ENCODE results near the gene ZNF646.

ZNF646 gene

DNA sequence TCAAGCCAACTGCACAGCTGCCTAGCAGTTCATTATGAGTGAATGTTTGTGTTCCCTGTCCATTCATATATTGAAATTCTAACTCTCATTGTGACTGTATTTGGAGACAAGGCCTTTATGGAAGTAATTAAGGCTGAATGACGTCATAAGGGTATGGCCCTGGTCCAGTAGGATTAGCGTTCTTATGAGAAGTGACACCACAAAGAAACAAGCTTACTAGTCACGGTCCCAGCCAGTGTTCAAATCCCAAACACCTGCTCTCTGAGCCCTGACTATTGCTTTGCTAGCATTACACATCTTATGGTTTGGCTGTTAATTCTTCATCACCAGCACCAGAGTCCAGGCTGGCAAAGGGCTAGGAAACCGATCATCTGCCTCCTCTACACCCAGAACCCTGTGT lies 2.4 kb upstream of the ZNF646 start:
- H3K4me1 ChIP-seq (ENCODE audit: insufficient read depth, low read length) = peaks cover 6% of the 10 kb centered on the region
- no peaks in the 10 kb centered on the region for H3K27me3 ChIP-seq (ENCODE audit: insufficient read depth, low read length)
- H3K4me3 ChIP-seq (ENCODE audit: low read length) = peak overlapping the region; percentile 89
- H3K36me3 ChIP-seq (ENCODE audit: insufficient read depth, low read depth, low read length) = peaks cover 9% of the 10 kb centered on the region
- peak overlapping the region; percentile 85 for H3K9ac ChIP-seq (ENCODE audit: low read depth, low read length)
- no peaks in the 10 kb centered on the region for H3K9me3 ChIP-seq (ENCODE audit: insufficient read depth, low read depth, low read length)
- no peak overlapping the region for H3K27ac ChIP-seq (ENCODE audit: low read length)

DNA sequence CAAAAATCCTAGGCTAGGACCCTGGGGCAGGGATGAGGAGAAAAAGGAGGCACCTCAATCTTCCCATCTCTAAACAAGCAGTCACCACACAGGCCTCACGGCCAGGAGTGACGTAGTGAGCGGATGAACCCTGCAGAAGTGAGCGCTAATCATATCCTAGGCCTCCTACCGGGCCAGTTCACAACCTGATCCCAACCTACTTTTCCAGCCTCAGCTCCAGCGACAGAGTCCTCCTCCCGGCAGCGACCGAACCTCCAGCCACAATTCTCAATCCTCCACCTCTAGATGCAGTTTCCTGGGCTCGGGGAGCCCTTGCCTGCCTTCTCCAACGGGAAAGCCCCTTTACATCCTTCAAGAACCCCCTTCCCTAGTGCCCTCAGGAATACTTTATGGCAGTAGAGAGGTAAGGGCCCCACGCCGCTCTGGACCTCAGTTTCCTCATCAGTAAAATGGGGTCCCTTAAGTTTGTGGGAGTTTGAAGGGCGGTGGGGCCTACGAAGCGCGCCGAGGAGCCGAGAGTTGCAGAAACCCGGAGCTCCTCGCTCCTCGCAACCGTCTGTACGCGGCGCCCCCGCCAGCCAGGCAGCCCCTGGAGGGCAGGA lies 1.6 kb upstream of the ZNF646 start:
- Histone ChIP-seq H3K4me3 (ENCODE audit: low read length) (peak overlapping the region; percentile 89), H3K4me1 (ENCODE audit: insufficient read depth, low read length) (peaks cover 6% of the 10 kb centered on the region), H3K9ac (ENCODE audit: low read depth, low read length) (peak overlapping the region; percentile 85), H3K27me3 (ENCODE audit: insufficient read depth, low read length) (no peaks in the 10 kb centered on the region), H3K36me3 (ENCODE audit: insufficient read depth, low read depth, low read length) (peaks cover 17% of the 10 kb centered on the region), H3K27ac (ENCODE audit: low read length) (peak overlapping the region; percentile 41), H3K9me3 (ENCODE audit: insufficient read depth, low read depth, low read length) (no peaks in the 10 kb centered on the region)

DNA sequence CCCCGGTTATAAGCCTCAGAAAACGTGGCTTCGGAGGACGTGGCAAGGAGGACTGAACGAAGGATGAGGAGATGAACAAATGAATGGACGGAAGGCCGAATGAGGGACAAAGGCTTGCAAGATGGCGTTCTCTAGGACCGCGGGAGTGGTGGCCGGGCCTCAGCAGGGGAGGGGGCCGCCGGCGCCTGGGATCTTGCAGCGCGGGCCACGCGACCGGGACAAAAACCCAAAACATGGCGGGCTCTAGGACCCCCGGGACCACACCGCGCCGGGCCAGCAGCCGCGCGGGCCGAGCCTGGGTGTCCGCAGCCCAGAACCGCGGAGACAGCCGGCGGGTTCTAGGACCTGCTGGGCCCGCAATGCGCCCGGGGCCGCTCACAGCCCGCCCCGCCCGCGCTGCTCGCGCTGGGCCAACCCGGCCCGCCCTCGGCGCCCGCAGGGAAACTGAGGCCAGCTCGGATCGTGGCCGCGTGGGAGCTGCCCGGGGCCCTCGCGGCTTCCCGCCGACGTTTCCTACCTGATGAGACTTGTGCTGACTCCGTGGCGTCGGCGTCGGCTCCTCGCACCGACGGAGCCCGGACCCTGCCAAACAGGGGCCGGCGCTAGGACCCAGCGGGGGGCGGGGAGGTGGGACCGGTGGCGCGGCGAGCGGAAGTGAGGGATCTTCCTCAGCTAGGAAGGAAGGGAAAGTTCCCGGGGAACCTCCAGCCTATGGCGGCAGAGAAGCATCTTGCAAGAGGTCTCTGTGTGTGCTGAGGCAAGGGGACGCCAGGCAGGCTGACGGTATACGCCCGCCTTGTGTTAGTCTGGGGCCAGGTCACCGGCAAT lies 866 bp upstream of the ZNF646 start:
- Histone ChIP-seq H3K4me1 (ENCODE audit: insufficient read depth, low read length) (peaks cover 6% of the 10 kb centered on the region), H3K4me3 (ENCODE audit: low read length) (peak overlapping the region; percentile 89), H3K9me3 (ENCODE audit: insufficient read depth, low read depth, low read length) (no peaks in the 10 kb centered on the region), H3K27me3 (ENCODE audit: insufficient read depth, low read length) (no peaks in the 10 kb centered on the region), H3K9ac (ENCODE audit: low read depth, low read length) (peak overlapping the region; percentile 85), H3K36me3 (ENCODE audit: insufficient read depth, low read depth, low read length) (peaks cover 24% of the 10 kb centered on the region), H3K27ac (ENCODE audit: low read length) (peak overlapping the region; percentile 41)

DNA sequence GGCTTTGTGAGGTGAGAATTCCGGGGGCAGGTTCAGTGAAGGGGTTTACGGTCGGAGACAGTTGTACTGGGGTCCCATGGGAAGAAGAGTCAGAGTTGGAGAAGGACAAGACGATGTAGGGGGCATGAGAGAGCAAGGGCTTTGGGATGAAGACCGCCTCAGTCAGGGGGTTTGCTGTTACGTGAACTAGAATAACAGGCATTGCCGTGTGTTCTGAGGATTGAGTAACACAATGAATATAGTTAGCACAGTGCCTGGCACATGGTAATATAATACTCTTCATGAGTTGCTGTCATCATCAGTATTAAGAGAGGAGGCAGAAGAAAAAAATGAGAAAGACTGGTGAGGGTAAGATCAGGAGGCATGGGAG lies 577 bp downstream of the ZNF646 start:
- H3K4me1 ChIP-seq (ENCODE audit: insufficient read depth, low read length) = peaks cover 6% of the 10 kb centered on the region
- H3K9ac ChIP-seq (ENCODE audit: low read depth, low read length) = peak overlapping the region; percentile 85
- H3K27me3 ChIP-seq (ENCODE audit: insufficient read depth, low read length) = no peaks in the 10 kb centered on the region

DNA sequence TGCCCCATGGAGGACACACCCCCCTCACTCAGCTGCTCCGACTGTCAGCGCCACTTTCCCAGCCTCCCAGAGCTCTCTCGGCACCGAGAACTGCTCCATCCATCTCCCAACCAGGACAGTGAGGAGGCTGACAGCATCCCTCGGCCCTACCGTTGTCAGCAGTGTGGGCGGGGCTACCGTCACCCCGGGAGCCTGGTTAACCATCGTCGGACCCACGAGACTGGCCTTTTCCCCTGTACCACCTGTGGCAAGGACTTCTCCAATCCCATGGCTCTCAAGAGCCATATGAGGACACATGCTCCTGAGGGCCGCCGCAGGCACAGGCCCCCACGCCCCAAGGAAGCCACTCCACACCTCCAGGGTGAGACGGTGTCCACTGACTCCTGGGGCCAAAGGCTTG lies 2.1 kb downstream of the ZNF646 start:
- no peaks in the 10 kb centered on the region for H3K27me3 ChIP-seq (ENCODE audit: insufficient read depth, low read length)
- no peak overlapping the region for H3K9ac ChIP-seq (ENCODE audit: low read depth, low read length)

More for the DNA sequence above, 577 bp downstream of the ZNF646 start:
- Histone ChIP-seq H3K4me3 (ENCODE audit: low read length) (peak overlapping the region; percentile 89), H3K36me3 (ENCODE audit: insufficient read depth, low read depth, low read length) (peaks cover 38% of the 10 kb centered on the region), H3K27ac (ENCODE audit: low read length) (peak overlapping the region; percentile 43), H3K9me3 (ENCODE audit: insufficient read depth, low read depth, low read length) (no peaks in the 10 kb centered on the region)

GRCh38 chr16:31077024-31077423 lies 2.8 kb downstream of the ZNF646 start:
- Histone ChIP-seq H3K4me3 (ENCODE audit: low read length) (no peak overlapping the region), H3K27ac (ENCODE audit: low read length) (no peak overlapping the region), H3K36me3 (ENCODE audit: insufficient read depth, low read depth, low read length) (peaks cover 58% of the 10 kb centered on the region), H3K4me1 (ENCODE audit: insufficient read depth, low read length) (peaks cover 2% of the 10 kb centered on the region), H3K9me3 (ENCODE audit: insufficient read depth, low read depth, low read length) (no peaks in the 10 kb centered on the region), H3K9ac (ENCODE audit: low read depth, low read length) (no peak overlapping the region), H3K27me3 (ENCODE audit: insufficient read depth, low read length) (no peaks in the 10 kb centered on the region)

More for the DNA sequence above, 2.1 kb downstream of the ZNF646 start:
- H3K4me1 ChIP-seq (ENCODE audit: insufficient read depth, low read length) = peaks cover 6% of the 10 kb centered on the region
- H3K9me3 ChIP-seq (ENCODE audit: insufficient read depth, low read depth, low read length) = no peaks in the 10 kb centered on the region
- no peak overlapping the region for H3K27ac ChIP-seq (ENCODE audit: low read length)
- peaks cover 54% of the 10 kb centered on the region for H3K36me3 ChIP-seq (ENCODE audit: insufficient read depth, low read depth, low read length)
- no peak overlapping the region for H3K4me3 ChIP-seq (ENCODE audit: low read length)

GRCh38 chr16:31077592-31078396 lies 3.6 kb downstream of the ZNF646 start:
- peaks cover 65% of the 10 kb centered on the region for H3K36me3 ChIP-seq (ENCODE audit: insufficient read depth, low read depth, low read length)
- no peaks in the 10 kb centered on the region for H3K27me3 ChIP-seq (ENCODE audit: insufficient read depth, low read length)
- no peak overlapping the region for H3K9ac ChIP-seq (ENCODE audit: low read depth, low read length)
- H3K27ac ChIP-seq (ENCODE audit: low read length) = no peak overlapping the region
- no peaks in the 10 kb centered on the region for H3K4me1 ChIP-seq (ENCODE audit: insufficient read depth, low read length)
- H3K9me3 ChIP-seq (ENCODE audit: insufficient read depth, low read depth, low read length) = no peaks in the 10 kb centered on the region
- no peak overlapping the region for H3K4me3 ChIP-seq (ENCODE audit: low read length)

DNA sequence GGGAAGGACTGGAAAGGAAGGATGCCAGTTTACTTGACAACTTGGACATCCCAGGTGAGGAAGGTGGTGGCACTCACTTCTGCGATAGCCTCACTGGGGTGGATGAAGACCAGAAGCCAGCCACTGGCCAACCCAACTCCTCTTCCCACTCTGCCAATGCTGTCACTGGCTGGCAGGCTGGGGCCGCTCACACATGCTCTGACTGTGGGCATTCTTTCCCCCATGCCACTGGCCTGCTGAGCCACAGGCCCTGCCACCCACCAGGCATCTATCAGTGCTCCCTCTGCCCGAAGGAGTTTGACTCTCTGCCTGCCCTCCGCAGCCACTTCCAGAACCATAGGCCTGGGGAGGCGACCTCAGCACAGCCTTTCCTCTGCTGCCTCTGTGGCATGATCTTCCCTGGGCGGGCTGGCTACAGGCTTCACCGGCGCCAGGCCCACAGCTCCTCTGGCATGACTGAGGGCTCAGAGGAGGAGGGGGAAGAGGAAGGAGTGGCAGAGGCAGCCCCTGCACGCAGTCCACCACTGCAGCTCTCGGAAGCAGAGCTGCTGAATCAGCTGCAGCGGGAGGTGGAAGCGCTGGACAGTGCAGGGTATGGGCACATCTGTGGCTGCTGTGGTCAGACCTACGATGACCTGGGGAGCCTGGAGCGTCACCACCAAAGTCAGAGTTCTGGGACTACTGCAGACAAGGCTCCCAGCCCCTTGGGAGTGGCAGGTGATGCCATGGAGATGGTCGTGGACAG lies 4.5 kb downstream of the ZNF646 start:
- no peaks in the 10 kb centered on the region for H3K9me3 ChIP-seq (ENCODE audit: insufficient read depth, low read depth, low read length)

GRCh38 chr16:31079342-31079944 lies 5.2 kb downstream of the ZNF646 start:
- Histone ChIP-seq H3K36me3 (ENCODE audit: insufficient read depth, low read depth, low read length) (peaks cover 70% of the 10 kb centered on the region), H3K9ac (ENCODE audit: low read depth, low read length) (no peak overlapping the region), H3K4me1 (ENCODE audit: insufficient read depth, low read length) (no peaks in the 10 kb centered on the region), H3K27me3 (ENCODE audit: insufficient read depth, low read length) (no peaks in the 10 kb centered on the region), H3K27ac (ENCODE audit: low read length) (no peak overlapping the region), H3K4me3 (ENCODE audit: low read length) (no peak overlapping the region), H3K9me3 (ENCODE audit: insufficient read depth, low read depth, low read length) (no peaks in the 10 kb centered on the region)

More for the DNA sequence above, 4.5 kb downstream of the ZNF646 start:
- Histone ChIP-seq H3K27me3 (ENCODE audit: insufficient read depth, low read length) (no peaks in the 10 kb centered on the region), H3K9ac (ENCODE audit: low read depth, low read length) (no peak overlapping the region), H3K4me1 (ENCODE audit: insufficient read depth, low read length) (no peaks in the 10 kb centered on the region), H3K36me3 (ENCODE audit: insufficient read depth, low read depth, low read length) (peaks cover 70% of the 10 kb centered on the region), H3K4me3 (ENCODE audit: low read length) (no peak overlapping the region), H3K27ac (ENCODE audit: low read length) (no peak overlapping the region)

DNA sequence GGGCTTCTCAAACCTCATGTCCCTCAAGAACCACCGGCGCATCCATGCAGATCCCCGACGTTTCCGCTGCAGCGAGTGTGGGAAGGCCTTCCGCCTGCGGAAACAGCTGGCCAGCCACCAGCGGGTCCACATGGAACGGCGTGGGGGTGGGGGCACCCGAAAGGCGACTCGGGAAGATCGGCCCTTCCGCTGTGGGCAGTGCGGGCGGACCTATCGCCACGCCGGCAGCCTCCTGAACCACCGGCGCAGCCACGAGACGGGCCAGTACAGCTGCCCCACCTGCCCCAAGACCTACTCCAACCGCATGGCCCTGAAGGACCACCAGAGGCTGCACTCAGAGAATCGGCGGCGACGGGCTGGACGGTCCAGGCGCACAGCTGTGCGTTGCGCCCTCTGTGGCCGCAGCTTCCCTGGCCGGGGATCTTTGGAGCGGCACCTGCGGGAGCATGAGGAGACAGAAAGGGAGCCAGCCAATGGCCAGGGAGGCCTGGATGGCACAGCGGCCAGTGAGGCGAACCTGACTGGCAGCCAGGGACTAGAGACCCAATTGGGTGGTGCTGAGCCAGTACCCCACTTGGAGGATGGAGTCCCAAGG lies 5.9 kb downstream of the ZNF646 start:
- no peak overlapping the region for H3K9ac ChIP-seq (ENCODE audit: low read depth, low read length)
- no peaks in the 10 kb centered on the region for H3K27me3 ChIP-seq (ENCODE audit: insufficient read depth, low read length)
- peaks cover 70% of the 10 kb centered on the region for H3K36me3 ChIP-seq (ENCODE audit: insufficient read depth, low read depth, low read length)
- H3K4me3 ChIP-seq (ENCODE audit: low read length) = no peak overlapping the region
- H3K27ac ChIP-seq (ENCODE audit: low read length) = no peak overlapping the region
- no peaks in the 10 kb centered on the region for H3K9me3 ChIP-seq (ENCODE audit: insufficient read depth, low read depth, low read length)
- H3K4me1 ChIP-seq (ENCODE audit: insufficient read depth, low read length) = no peaks in the 10 kb centered on the region
